Amniotic stem cell (primary cell): ENCODE data around the gene PDE11A.

ENCODE experiments used
- DNase-seq: peaks from one replicate; lab custom pipeline; 2025; lab: John Stamatoyannopoulos, UW

The PDE11A gene

GRCh38 chr2:177597759-177598158 is 474.8 kb downstream of the PDE11A start:
- no peak for DNase-seq

GRCh38 chr2:177596866-177597265 is 475.7 kb downstream of the PDE11A start:
- no peak for DNase-seq

- DNase-seq: no peak
Measured at GRCh38 chr2:177595126-177595845, 477.3 kb downstream of the PDE11A start.

GRCh38 chr2:177593402-177593801 is 479.2 kb downstream of the PDE11A start:
- no peak for DNase-seq

GRCh38 chr2:177592945-177593344 is 479.6 kb downstream of the PDE11A start:
- no peak for DNase-seq

- no peak for DNase-seq
Measured at GRCh38 chr2:177592397-177592796, 480.2 kb downstream of the PDE11A start.

- DNase-seq: no peak
Measured at GRCh38 chr2:177589186-177589585, 483.4 kb downstream of the PDE11A start.

GRCh38 chr2:177588671-177589070 is 483.9 kb downstream of the PDE11A start:
- no peak for DNase-seq

- no peak for DNase-seq
Measured at GRCh38 chr2:177587371-177587770, 485.2 kb downstream of the PDE11A start.

GRCh38 chr2:177586154-177586553 is 486.4 kb downstream of the PDE11A start:
- no peak for DNase-seq

GRCh38 chr2:177585234-177585863 is 487.2 kb downstream of the PDE11A start:
- DNase-seq: no peak

GRCh38 chr2:177584030-177584692 is 488.4 kb downstream of the PDE11A start:
- no peak for DNase-seq

GRCh38 chr2:177582000-177582399 is 490.6 kb downstream of the PDE11A start:
- DNase-seq: no peak

- no peak for DNase-seq
Measured at GRCh38 chr2:177579486-177580036, 493.0 kb downstream of the PDE11A start.

- no peak for DNase-seq
Measured at GRCh38 chr2:177578454-177578853, 494.1 kb downstream of the PDE11A start.

GRCh38 chr2:177577075-177577474 is 495.5 kb downstream of the PDE11A start:
- DNase-seq: no peak

GRCh38 chr2:177575358-177575757 is 497.2 kb downstream of the PDE11A start:
- DNase-seq: no peak

- DNase-seq: no peak
Measured at GRCh38 chr2:177574356-177574755, 498.2 kb downstream of the PDE11A start.
